GM19438 (cell line): ENCODE data around the gene PALD1.
"Not testable (repeated sequence)": the region's sequence is repeated elsewhere in the genome, so short reads cannot be mapped to it uniquely, and the experiment has no call there.

Source experiments
- ATAC-seq: cut with Tn5 transposase; IDR thresholded peaks from one replicate; pipeline ENCODE4 v1.9.1; 2021; ENCODE audit warnings: low read depth; ENCODE audit not compliant: unreplicated experiment

PALD1 gene

GRCh38 chr10:70568781-70569495 is 90.4 kb downstream of the PALD1 start:
- ATAC-seq: no peak

GRCh38 chr10:70571236-70571635 is 92.7 kb downstream of the PALD1 start:
- no peak for ATAC-seq

- no peak for ATAC-seq
These were observed 93.3 kb downstream of the PALD1 start for GRCh38 chr10:70571636-70572439.

- ATAC-seq: no peak
These were observed 95.3 kb downstream of the PALD1 start for GRCh38 chr10:70573599-70574506.

- ATAC-seq: no peak
These were observed 96.9 kb downstream of the PALD1 start for GRCh38 chr10:70575486-70575873.

GRCh38 chr10:70575874-70576802 is 97.6 kb downstream of the PALD1 start:
- ATAC-seq: peak; percentile 58

GRCh38 chr10:70576803-70577517 is 98.4 kb downstream of the PALD1 start:
- ATAC-seq: no peak

- ATAC-seq: peak; percentile 53
These were observed 99.9 kb downstream of the PALD1 start for GRCh38 chr10:70578371-70578947.

- ATAC-seq: no peak
These were observed 100.9 kb downstream of the PALD1 start for GRCh38 chr10:70579234-70580002.

GRCh38 chr10:70581176-70581575 is 102.6 kb downstream of the PALD1 start:
- not testable (repeated sequence) for ATAC-seq

- no peak for ATAC-seq
These were observed 104.5 kb downstream of the PALD1 start for GRCh38 chr10:70582793-70583668.

- ATAC-seq: no peak
These were observed 105.1 kb downstream of the PALD1 start for GRCh38 chr10:70583669-70584037.

- no peak for ATAC-seq
These were observed 105.8 kb downstream of the PALD1 start for GRCh38 chr10:70584366-70584765.

GRCh38 chr10:70584909-70585544 is 106.5 kb downstream of the PALD1 start:
- ATAC-seq: no peak

GRCh38 chr10:70585578-70586169 is 107.1 kb downstream of the PALD1 start:
- no peak for ATAC-seq

- no peak for ATAC-seq
These were observed 107.9 kb downstream of the PALD1 start for GRCh38 chr10:70586348-70586930.
